Measurements from ENCODE around the gene TTBK2.

Gene TTBK2

DNA sequence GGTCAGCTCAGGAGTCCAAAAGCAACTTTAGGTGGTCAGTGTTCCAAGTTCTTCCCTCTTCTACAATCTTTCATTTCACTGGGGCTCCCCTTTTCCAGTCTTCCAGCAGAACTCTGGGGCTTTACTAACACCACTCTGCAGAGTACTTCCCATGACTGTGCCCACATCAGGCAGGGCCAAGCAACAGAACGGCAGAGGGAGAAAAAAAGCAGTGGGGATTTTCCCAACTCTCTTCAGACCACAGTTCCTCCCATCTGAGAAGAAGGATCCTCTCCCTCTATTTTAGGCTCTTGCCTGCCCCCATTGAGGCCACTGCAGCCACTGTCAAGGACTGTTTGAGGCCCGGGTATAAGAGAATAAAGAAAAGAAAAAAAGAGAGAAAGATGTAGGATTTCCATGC, 70.7 kb downstream of the TTBK2 start:
- no peak overlapping the region for H3K27ac ChIP-seq (ENCODE audit: low read depth, low read length)
- no peak overlapping the region for H2AK5ac ChIP-seq (ENCODE audit: low read length)
- H2BK5ac ChIP-seq (ENCODE audit: low read depth, low read length, poor library complexity), result no peak overlapping the region
- no peak overlapping the region for H3K4me3 ChIP-seq (ENCODE audit: low read depth, low read length)
- no peak for DNase-seq
- H3K14ac ChIP-seq (ENCODE audit: low read length), result no peak overlapping the region
- no peak overlapping the region for H2AFZ ChIP-seq (ENCODE audit: insufficient read depth, low read length, poor library complexity)
- H3K36me3 ChIP-seq (ENCODE audit: control insufficient read depth in 1 of 2, insufficient read depth in 2 of 2, low read length in 2 of 2), result no peaks in the 10 kb centered on the region
- no peak overlapping the region for H3K4ac ChIP-seq (ENCODE audit: low read depth, low read length)
- no peak overlapping the region for H3K18ac ChIP-seq (ENCODE audit: low read length)
- WGBS (ENCODE audit: extremely low coverage, insufficient coverage, insufficient read length), result no CpG with 5 or more reads among the region's 2 CpGs
- H3K4me2 ChIP-seq (ENCODE audit: low read length), result no peak overlapping the region
- no peaks in the 10 kb centered on the region for H3K27me3 ChIP-seq (ENCODE audit: insufficient read depth, low read length)
- H3K23ac ChIP-seq (ENCODE audit: low read length), result no peak overlapping the region
- H4K91ac ChIP-seq (ENCODE audit: low read depth, low read length), result no peak overlapping the region
- no peak overlapping the region for H2BK120ac ChIP-seq (ENCODE audit: insufficient read depth, low read length, poor library complexity)
- no peak overlapping the region for H4K12ac ChIP-seq (ENCODE audit: low read depth, low read length)
- H3K9ac ChIP-seq (ENCODE audit: low read length), result no peak overlapping the region
- H4K8ac ChIP-seq (ENCODE audit: low read depth, low read length), result no peak overlapping the region
- no peak overlapping the region for H2BK12ac ChIP-seq (ENCODE audit: low read length)
- no peaks in the 10 kb centered on the region for H3K79me2 ChIP-seq (ENCODE audit: control insufficient read depth, insufficient read depth, low read length, poor library complexity)
- H3K9me3 ChIP-seq (ENCODE audit: insufficient read depth, low read depth, low read length), result no peaks in the 10 kb centered on the region
- no peaks in the 10 kb centered on the region for H3K4me1 ChIP-seq (ENCODE audit: control insufficient read depth in 1 of 2, insufficient read depth in 2 of 2, low read length in 2 of 2)
- no peaks in the 10 kb centered on the region for H3K79me1 ChIP-seq (ENCODE audit: low read length)

DNA sequence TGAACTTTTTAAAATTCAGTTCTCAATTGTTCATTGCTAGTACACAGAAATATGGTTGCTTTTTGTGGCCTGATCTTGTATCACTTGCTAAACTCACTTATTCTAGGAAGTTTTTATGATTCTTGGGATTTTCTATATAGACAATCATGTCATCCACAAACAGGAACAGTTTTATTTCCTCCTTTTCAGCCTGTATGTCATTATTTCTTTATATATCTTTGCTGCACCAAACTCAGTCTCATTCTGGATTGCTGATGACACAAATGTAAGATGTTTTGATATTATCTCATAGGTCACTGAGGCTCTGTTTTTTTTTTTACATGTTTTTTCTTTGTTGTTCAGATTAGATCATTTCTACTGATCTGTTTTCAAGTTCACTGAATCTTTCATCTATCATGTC, 71.7 kb downstream of the TTBK2 start:
- Histone ChIP-seq H2BK12ac (ENCODE audit: low read length) (no peak overlapping the region), H3K4ac (ENCODE audit: low read depth, low read length) (no peak overlapping the region), H3K18ac (ENCODE audit: low read length) (no peak overlapping the region), H4K12ac (ENCODE audit: low read depth, low read length) (no peak overlapping the region), H2AK5ac (ENCODE audit: low read length) (no peak overlapping the region), H3K79me1 (ENCODE audit: low read length) (no peaks in the 10 kb centered on the region), H3K4me1 (ENCODE audit: control insufficient read depth in 1 of 2, insufficient read depth in 2 of 2, low read length in 2 of 2) (no peaks in the 10 kb centered on the region), H4K91ac (ENCODE audit: low read depth, low read length) (no peak overlapping the region), H3K27ac (ENCODE audit: low read depth, low read length) (no peak overlapping the region), H3K9me3 (ENCODE audit: insufficient read depth, low read depth, low read length) (no peaks in the 10 kb centered on the region), H4K8ac (ENCODE audit: low read depth, low read length) (no peak overlapping the region), H3K23ac (ENCODE audit: low read length) (no peak overlapping the region), H3K4me2 (ENCODE audit: low read length) (no peak overlapping the region), H2BK120ac (ENCODE audit: insufficient read depth, low read length, poor library complexity) (no peak overlapping the region), H3K4me3 (ENCODE audit: low read depth, low read length) (no peak overlapping the region), H3K9ac (ENCODE audit: low read length) (no peak overlapping the region), H2AFZ (ENCODE audit: insufficient read depth, low read length, poor library complexity) (no peak overlapping the region), H3K36me3 (ENCODE audit: control insufficient read depth in 1 of 2, insufficient read depth in 2 of 2, low read length in 2 of 2) (peaks cover 0 to 2% of the 10 kb centered on the region in 2 experiments), H3K27me3 (ENCODE audit: insufficient read depth, low read length) (no peaks in the 10 kb centered on the region), H3K14ac (ENCODE audit: low read length) (no peak overlapping the region), H2BK5ac (ENCODE audit: low read depth, low read length, poor library complexity) (no peak overlapping the region), H3K79me2 (ENCODE audit: control insufficient read depth, insufficient read depth, low read length, poor library complexity) (no peaks in the 10 kb centered on the region)
- DNase-seq, result no peak

DNA sequence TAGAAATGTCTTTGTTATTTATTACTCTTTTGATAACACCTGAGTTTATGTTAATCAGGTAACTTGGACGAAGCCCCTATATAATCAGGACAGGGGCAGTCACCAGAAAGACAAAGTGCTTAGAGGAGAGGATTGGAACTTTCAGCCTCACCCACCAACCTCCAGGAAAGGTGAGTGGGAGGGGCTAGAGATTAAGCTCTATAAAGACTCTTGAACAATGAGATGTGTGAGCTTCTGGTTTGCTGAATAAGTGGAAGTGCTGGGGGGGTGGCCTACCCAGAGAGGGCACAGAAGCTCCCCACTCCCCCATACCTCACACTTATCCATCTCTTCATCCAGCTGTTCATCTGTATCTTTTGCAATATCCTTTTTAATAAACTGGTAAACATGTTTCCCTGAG, 73.9 kb downstream of the TTBK2 start:
- H3K27me3 ChIP-seq (ENCODE audit: insufficient read depth, low read length), result no peaks in the 10 kb centered on the region
- H3K4me2 ChIP-seq (ENCODE audit: low read length), result no peak overlapping the region
- H3K14ac ChIP-seq (ENCODE audit: low read length), result no peak overlapping the region
- no peak overlapping the region for H2BK12ac ChIP-seq (ENCODE audit: low read length)
- H3K9ac ChIP-seq (ENCODE audit: low read length), result no peak overlapping the region
- no peak overlapping the region for H3K23ac ChIP-seq (ENCODE audit: low read length)
- no peak overlapping the region for H2BK5ac ChIP-seq (ENCODE audit: low read depth, low read length, poor library complexity)
- no CpG with 5 or more reads among the region's 1 CpG for WGBS (ENCODE audit: extremely low coverage, insufficient coverage, insufficient read length)
- H3K4me3 ChIP-seq (ENCODE audit: low read depth, low read length), result no peak overlapping the region
- no peaks in the 10 kb centered on the region for H3K9me3 ChIP-seq (ENCODE audit: insufficient read depth, low read depth, low read length)
- no peak overlapping the region for H3K18ac ChIP-seq (ENCODE audit: low read length)
- no peak overlapping the region for H2AK5ac ChIP-seq (ENCODE audit: low read length)
- DNase-seq, result no peak
- no peak overlapping the region for H2BK120ac ChIP-seq (ENCODE audit: insufficient read depth, low read length, poor library complexity)
- no peaks in the 10 kb centered on the region for H3K4me1 ChIP-seq (ENCODE audit: control insufficient read depth in 1 of 2, insufficient read depth in 2 of 2, low read length in 2 of 2)
- no peak overlapping the region for H3K27ac ChIP-seq (ENCODE audit: low read depth, low read length)
- no peak overlapping the region for H4K12ac ChIP-seq (ENCODE audit: low read depth, low read length)
- peaks cover 0 to 2% of the 10 kb centered on the region in 2 experiments for H3K36me3 ChIP-seq (ENCODE audit: control insufficient read depth in 1 of 2, insufficient read depth in 2 of 2, low read length in 2 of 2)
- H3K79me1 ChIP-seq (ENCODE audit: low read length), result no peaks in the 10 kb centered on the region
- H4K91ac ChIP-seq (ENCODE audit: low read depth, low read length), result no peak overlapping the region
- H3K4ac ChIP-seq (ENCODE audit: low read depth, low read length), result no peak overlapping the region
- H3K79me2 ChIP-seq (ENCODE audit: control insufficient read depth, insufficient read depth, low read length, poor library complexity), result no peaks in the 10 kb centered on the region
- no peak overlapping the region for H2AFZ ChIP-seq (ENCODE audit: insufficient read depth, low read length, poor library complexity)
- H4K8ac ChIP-seq (ENCODE audit: low read depth, low read length), result no peak overlapping the region

- Histone ChIP-seq H3K4me3 (ENCODE audit: low read depth, low read length) (no peak overlapping the region), H3K14ac (ENCODE audit: low read length) (no peak overlapping the region), H4K12ac (ENCODE audit: low read depth, low read length) (no peak overlapping the region), H4K8ac (ENCODE audit: low read depth, low read length) (no peak overlapping the region), H2AK5ac (ENCODE audit: low read length) (no peak overlapping the region), H3K9me3 (ENCODE audit: insufficient read depth, low read depth, low read length) (no peaks in the 10 kb centered on the region), H3K4me1 (ENCODE audit: control insufficient read depth in 1 of 2, insufficient read depth in 2 of 2, low read length in 2 of 2) (no peaks in the 10 kb centered on the region), H2BK12ac (ENCODE audit: low read length) (no peak overlapping the region), H3K18ac (ENCODE audit: low read length) (no peak overlapping the region), H2BK5ac (ENCODE audit: low read depth, low read length, poor library complexity) (no peak overlapping the region), H4K91ac (ENCODE audit: low read depth, low read length) (no peak overlapping the region), H3K79me1 (ENCODE audit: low read length) (no peaks in the 10 kb centered on the region), H3K79me2 (ENCODE audit: control insufficient read depth, insufficient read depth, low read length, poor library complexity) (no peaks in the 10 kb centered on the region), H3K4ac (ENCODE audit: low read depth, low read length) (no peak overlapping the region), H3K36me3 (ENCODE audit: control insufficient read depth in 1 of 2, insufficient read depth in 2 of 2, low read length in 2 of 2) (peaks cover 0 to 2% of the 10 kb centered on the region in 2 experiments), H2AFZ (ENCODE audit: insufficient read depth, low read length, poor library complexity) (no peak overlapping the region), H3K4me2 (ENCODE audit: low read length) (no peak overlapping the region), H3K9ac (ENCODE audit: low read length) (no peak overlapping the region), H3K23ac (ENCODE audit: low read length) (no peak overlapping the region), H2BK120ac (ENCODE audit: insufficient read depth, low read length, poor library complexity) (no peak overlapping the region), H3K27ac (ENCODE audit: low read depth, low read length) (no peak overlapping the region), H3K27me3 (ENCODE audit: insufficient read depth, low read length) (no peaks in the 10 kb centered on the region)
- no CpG with 5 or more reads among the region's 5 CpGs for WGBS (ENCODE audit: extremely low coverage, insufficient coverage, insufficient read length)
- no peak for DNase-seq
These were observed 75.0 kb downstream of the TTBK2 start for GRCh38 chr15:42845581-42845980.
